ENCODE data around the gene PCCA. TPM values are rescaled to one million over a fixed set of nuclear protein-coding genes. Genes with fewer than 3 reads are reported as not detected.

PCCA gene
- total RNA-seq, 1 experiment from 2014 or later: 39.9 TPM

- POLR2A ChIA-PET: no interaction called here
- no peak for DNase-seq
- Histone ChIP-seq H3K9me3 (peaks cover 4% of the 10 kb centered on the region), H3K4me3 (ENCODE audit: low read depth, low read length) (no peak overlapping the region), H3K27me3 (replicated peaks; ENCODE audit: control insufficient read depth, insufficient read depth, low read length) (no peaks in the 10 kb centered on the region), H3K4me1 (no peaks in the 10 kb centered on the region), H3K36me3 (ENCODE audit: control insufficient read depth, insufficient read depth, low read length) (no peaks in the 10 kb centered on the region)
- H3K4me3 Mint-ChIP-seq (ENCODE audit: unreplicated experiment): no peak overlapping the region
- BruUV-seq (replicated peaks): no TSS peak
- H3K27ac Mint-ChIP-seq (ENCODE audit: unreplicated experiment): peak overlapping the region; percentile 4
- CTCF ChIA-PET: no interaction called here
- no peak for TF ChIP-seq CTCF (IDR thresholded peaks at IDR 0.05; ENCODE audit: insufficient read depth in 1 of 2, low read depth in 1 of 2, low read length in 1 of 2, severe bottlenecking in 1 of 2, unreplicated experiment in 1 of 2)
- intact Hi-C loops (cut with micrococcal nuclease; ENCODE audit: unreplicated experiment): no loop called here
- H3K4me1 Mint-ChIP-seq (ENCODE audit: low read depth, unreplicated experiment): no peaks in the 10 kb centered on the region
- peaks cover 27% of the 10 kb centered on the region for H3K36me3 Mint-ChIP-seq (ENCODE audit: insufficient read depth, unreplicated experiment)
- no peaks in the 10 kb centered on the region for H3K9me3 Mint-ChIP-seq (ENCODE audit: unreplicated experiment)
- H3K27me3 Mint-ChIP-seq (ENCODE audit: insufficient read depth, unreplicated experiment): no peaks in the 10 kb centered on the region
These were observed 445.4 kb downstream of the PCCA start for GRCh38 chr13:100534147-100534843.

GRCh38 chr13:100534911-100535310, 446.0 kb downstream of the PCCA start:
- Mint-ChIP-seq H3K27me3 (ENCODE audit: insufficient read depth, unreplicated experiment) (no peaks in the 10 kb centered on the region), H3K36me3 (ENCODE audit: insufficient read depth, unreplicated experiment) (peaks cover 22% of the 10 kb centered on the region), H3K4me3 (ENCODE audit: unreplicated experiment) (no peak overlapping the region), H3K9me3 (ENCODE audit: unreplicated experiment) (no peaks in the 10 kb centered on the region), H3K27ac (ENCODE audit: unreplicated experiment) (no peak overlapping the region), H3K4me1 (ENCODE audit: low read depth, unreplicated experiment) (no peaks in the 10 kb centered on the region)
- DNase-seq: no peak
- H3K9me3 ChIP-seq: peaks cover 4% of the 10 kb centered on the region
- ChIA-PET POLR2A (no interaction called here), CTCF (no interaction called here)
- H3K27me3 ChIP-seq (replicated peaks; ENCODE audit: control insufficient read depth, insufficient read depth, low read length): no peaks in the 10 kb centered on the region
- no peak overlapping the region for H3K4me3 ChIP-seq (ENCODE audit: low read depth, low read length)
- no TSS peak for BruUV-seq (replicated peaks)
- TF ChIP-seq CTCF (IDR thresholded peaks at IDR 0.05; ENCODE audit: insufficient read depth in 1 of 2, low read depth in 1 of 2, low read length in 1 of 2, severe bottlenecking in 1 of 2, unreplicated experiment in 1 of 2): no peak
- no peaks in the 10 kb centered on the region for H3K4me1 ChIP-seq
- intact Hi-C loops (cut with micrococcal nuclease; ENCODE audit: unreplicated experiment): no loop called here
- no peaks in the 10 kb centered on the region for H3K36me3 ChIP-seq (ENCODE audit: control insufficient read depth, insufficient read depth, low read length)

GRCh38 chr13:100535426-100536135, 446.7 kb downstream of the PCCA start:
- peaks cover 22% of the 10 kb centered on the region for H3K36me3 Mint-ChIP-seq (ENCODE audit: insufficient read depth, unreplicated experiment)
- POLR2A ChIA-PET: no interaction called here
- no peaks in the 10 kb centered on the region for H3K27me3 Mint-ChIP-seq (ENCODE audit: insufficient read depth, unreplicated experiment)
- H3K4me3 Mint-ChIP-seq (ENCODE audit: unreplicated experiment): no peak overlapping the region
- Histone ChIP-seq H3K27me3 (replicated peaks; ENCODE audit: control insufficient read depth, insufficient read depth, low read length) (no peaks in the 10 kb centered on the region), H3K36me3 (ENCODE audit: control insufficient read depth, insufficient read depth, low read length) (no peaks in the 10 kb centered on the region), H3K9me3 (peaks cover 4% of the 10 kb centered on the region), H3K4me3 (ENCODE audit: low read depth, low read length) (no peak overlapping the region), H3K4me1 (no peaks in the 10 kb centered on the region)
- H3K27ac Mint-ChIP-seq (ENCODE audit: unreplicated experiment): no peak overlapping the region
- H3K4me1 Mint-ChIP-seq (ENCODE audit: low read depth, unreplicated experiment): no peaks in the 10 kb centered on the region
- intact Hi-C loops (cut with micrococcal nuclease; ENCODE audit: unreplicated experiment): no loop called here
- CTCF ChIA-PET: no interaction called here
- no peak for DNase-seq
- no TSS peak for BruUV-seq (replicated peaks)
- no peak for TF ChIP-seq CTCF (IDR thresholded peaks at IDR 0.05; ENCODE audit: insufficient read depth in 1 of 2, low read depth in 1 of 2, low read length in 1 of 2, severe bottlenecking in 1 of 2, unreplicated experiment in 1 of 2)
- no peaks in the 10 kb centered on the region for H3K9me3 Mint-ChIP-seq (ENCODE audit: unreplicated experiment)
